GM13976 (cell line): ENCODE measurements around the gene BFSP2.

Experiments
- DNase-seq: peaks from one replicate; pipeline ENCODE4 v3.0.0; 2012; ENCODE audit warnings: low spot score
- in situ Hi-C: fragments of 300-500 bp; cut with MboI; formaldehyde crosslinking; loops from one replicate; pipeline ENCODE4 v1.12.0; 2022; ENCODE audit warnings: low sequenced_read_pairs, mixed read lengths, inconsistent platforms; ENCODE audit not compliant: unreplicated experiment
- TF ChIP-seq, protein P1 (sequence below): IDR thresholded peaks from 2 replicates; pipeline ENCODE4 v1.5.1; 2012; ENCODE audit warnings: borderline replicate concordance, mild to moderate bottlenecking; ENCODE audit not compliant: insufficient read depth; ENCODE audit errors: extremely low read depth, missing control alignments, control extremely low read depth

BFSP2 gene

DNA sequence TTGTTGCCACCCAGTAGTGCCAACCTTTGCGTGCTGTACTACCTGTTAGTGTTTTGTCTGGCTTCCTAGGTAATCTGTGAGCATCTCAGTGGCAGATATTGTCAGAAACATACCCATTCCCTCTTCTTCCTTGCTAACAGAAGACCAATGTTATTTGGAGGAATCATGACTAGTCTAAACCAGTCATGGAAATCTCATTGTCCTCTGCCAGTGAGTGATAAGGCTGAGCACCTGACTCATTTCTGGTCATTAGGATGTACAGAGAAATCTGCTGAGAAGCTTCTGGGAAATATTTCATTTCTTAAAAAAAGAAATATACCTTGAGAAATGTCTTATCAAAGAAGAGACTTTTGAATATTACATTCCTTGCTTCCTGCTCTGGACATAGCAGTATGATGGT, 103.6 kb downstream of the BFSP2 start:
- TF ChIP-seq, protein P1, sequence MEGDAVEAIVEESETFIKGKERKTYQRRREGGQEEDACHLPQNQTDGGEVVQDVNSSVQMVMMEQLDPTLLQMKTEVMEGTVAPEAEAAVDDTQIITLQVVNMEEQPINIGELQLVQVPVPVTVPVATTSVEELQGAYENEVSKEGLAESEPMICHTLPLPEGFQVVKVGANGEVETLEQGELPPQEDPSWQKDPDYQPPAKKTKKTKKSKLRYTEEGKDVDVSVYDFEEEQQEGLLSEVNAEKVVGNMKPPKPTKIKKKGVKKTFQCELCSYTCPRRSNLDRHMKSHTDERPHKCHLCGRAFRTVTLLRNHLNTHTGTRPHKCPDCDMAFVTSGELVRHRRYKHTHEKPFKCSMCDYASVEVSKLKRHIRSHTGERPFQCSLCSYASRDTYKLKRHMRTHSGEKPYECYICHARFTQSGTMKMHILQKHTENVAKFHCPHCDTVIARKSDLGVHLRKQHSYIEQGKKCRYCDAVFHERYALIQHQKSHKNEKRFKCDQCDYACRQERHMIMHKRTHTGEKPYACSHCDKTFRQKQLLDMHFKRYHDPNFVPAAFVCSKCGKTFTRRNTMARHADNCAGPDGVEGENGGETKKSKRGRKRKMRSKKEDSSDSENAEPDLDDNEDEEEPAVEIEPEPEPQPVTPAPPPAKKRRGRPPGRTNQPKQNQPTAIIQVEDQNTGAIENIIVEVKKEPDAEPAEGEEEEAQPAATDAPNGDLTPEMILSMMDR: no peak
- DNase-seq: no peak
- in situ Hi-C loops: no loop called here

DNA sequence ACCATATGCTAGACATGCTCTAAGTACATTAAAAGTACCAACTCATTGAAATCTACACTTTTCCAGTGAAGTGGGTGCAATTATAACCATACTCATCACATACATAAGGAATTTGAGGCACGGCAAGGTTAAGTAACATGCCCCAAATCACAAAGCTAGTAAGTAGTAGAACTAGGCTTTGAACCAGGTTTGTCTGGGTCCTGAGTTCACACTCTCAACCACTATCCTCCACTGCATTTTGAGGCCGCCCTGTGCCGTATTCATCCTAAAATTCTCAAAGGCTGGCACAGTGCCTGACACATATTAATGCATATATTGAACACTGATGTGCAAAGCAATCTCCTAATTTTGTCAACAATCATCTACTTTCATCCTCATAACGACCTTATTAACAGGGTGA, 104.9 kb downstream of the BFSP2 start:
- TF ChIP-seq, protein P1: no peak
- no peak for DNase-seq
- in situ Hi-C loops: no loop called here

DNA sequence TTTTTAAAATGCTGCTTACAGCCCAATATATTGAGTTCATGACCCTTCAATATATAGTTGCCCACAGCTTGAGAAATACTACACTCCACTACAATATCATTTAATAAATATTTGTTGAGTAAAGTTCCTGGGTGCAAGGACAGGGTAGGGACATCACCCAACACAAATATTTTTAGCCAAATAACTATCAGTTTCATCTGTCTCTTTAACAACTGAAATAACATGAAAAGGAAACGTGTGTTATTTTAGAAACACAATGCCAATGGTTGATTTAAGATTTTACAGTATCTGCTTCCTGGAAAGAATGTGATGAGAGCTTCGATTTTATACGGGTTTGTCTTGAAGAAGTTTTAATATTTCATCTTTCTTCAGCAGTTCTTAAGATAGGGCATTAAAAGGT, 106.0 kb downstream of the BFSP2 start:
- DNase-seq: no peak
- TF ChIP-seq, protein P1: no peak
- in situ Hi-C loops: no loop called here

DNA sequence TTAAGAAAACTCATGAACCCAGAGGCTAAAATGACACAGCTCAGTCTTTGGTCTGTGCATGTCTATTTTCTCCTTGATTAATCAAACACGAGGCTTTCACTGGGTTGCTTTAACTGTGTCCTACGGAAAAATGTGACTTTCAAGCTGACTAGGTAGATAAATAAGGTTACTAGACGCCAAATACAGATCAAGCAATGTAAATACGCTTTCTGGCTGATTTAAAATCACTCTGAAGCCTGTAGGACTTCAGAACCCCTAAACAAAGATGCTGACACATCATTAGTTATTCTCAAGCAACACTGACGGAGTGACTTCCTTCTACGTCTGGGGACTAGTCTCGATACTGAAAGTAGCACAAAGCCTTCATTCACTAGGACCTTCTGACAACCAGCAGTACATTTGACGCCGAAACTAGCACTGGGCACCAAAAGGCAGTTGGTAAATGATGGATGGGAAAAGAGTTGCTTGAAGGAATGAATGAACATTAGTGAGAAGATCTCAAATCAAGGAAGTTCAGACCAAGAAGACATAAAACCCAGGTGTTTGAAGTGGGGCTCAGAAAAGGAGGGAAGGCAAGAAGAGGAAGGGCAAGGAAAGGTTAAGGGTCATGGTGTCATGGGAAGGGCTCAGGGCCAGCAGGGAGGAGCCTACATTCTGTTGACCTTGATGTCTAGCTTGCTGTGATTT, 106.5 kb downstream of the BFSP2 start:
- TF ChIP-seq, protein P1: no peak
- DNase-seq: peak; percentile 69
- in situ Hi-C loops: no loop called here

DNA sequence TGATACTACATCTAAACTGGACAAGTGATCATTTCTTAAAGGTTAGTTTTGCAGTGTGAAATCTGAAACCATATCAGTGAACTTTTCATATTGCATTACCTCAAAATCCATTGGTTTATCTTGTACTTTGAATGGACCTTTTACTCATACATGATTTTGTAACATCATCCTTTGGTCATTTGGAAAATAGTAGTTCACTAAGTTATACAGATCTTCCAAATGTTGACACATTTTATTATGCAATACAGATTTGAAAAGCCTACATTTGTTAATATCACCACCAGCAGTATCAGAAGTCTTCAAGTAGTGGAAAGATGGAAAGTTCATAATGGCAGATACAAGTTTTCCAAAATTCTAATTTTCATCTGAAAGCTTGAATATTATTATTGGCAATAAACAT, 109.6 kb downstream of the BFSP2 start:
- TF ChIP-seq, protein P1: no peak
- in situ Hi-C loops: no loop called here
- DNase-seq: no peak

DNA sequence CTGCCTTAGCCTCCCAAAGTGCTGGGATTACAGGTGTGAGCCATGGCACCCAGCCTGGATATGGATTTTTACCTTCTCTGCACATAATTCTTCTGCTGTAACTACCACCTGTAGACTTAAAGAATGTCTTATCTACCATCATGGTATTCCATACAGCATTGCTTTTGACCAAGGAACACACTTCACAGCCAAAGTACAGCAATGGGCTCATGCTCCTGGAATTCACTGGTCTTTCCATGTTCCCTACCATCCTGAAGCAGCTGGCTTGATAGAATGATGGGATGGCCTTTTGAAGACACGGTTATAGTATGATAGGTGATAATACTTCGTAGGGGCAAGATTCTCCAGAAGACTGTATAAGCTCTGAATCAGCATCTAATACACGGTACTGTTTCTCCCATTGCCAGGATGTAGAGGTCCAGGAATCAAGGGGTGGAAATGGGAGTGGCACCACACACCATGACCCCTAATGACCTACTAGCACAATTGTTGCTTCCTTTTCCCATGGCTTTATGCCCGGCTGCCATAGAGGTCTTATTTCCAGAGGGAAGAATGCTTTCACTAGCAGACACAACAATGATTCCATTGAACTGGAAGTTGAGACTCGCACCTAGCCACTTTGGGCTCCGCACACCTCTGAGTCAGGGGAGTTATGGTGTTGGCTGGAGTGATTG, 112.7 kb downstream of the BFSP2 start:
- in situ Hi-C loops: no loop called here
- TF ChIP-seq, protein P1: no peak
- DNase-seq: no peak
